ENCODE data around the gene ZNF277.
A peak's percentile ranks its signal among the peaks of the same experiment; 100 is the strongest.
"Not testable (repeated sequence)": the region's sequence is repeated elsewhere in the genome, so short reads cannot be mapped to it uniquely, and the experiment has no call there.

ZNF277 gene

DNA sequence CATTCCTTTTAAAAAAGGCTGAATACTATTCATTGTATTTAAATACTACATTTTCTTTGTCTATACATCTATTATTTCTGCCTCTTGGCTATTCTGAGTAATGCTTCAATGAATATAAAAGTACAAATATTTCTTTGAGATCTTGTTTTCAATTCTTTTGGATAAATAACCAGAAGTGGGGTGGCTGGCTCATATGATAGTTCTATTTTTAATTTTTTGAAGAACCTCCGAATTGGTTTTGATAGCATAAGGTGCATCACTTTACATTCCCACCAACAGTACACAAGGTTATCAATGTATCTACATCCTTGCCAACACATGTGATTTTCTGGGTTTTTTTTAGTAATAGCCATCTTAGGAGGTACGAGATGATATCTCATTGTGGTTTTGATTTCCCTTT, 72.5 kb downstream of the ZNF277 start:
- no peak for DNase-seq
- in situ Hi-C loops (cut with MboI; ENCODE audit: low pct_unique_long_range_greater_than_20kb, low sequenced_read_pairs): no loop called here

GRCh38 chr7:112280267-112280666, 73.8 kb downstream of the ZNF277 start:
- in situ Hi-C loops (cut with MboI; ENCODE audit: low pct_unique_long_range_greater_than_20kb, low sequenced_read_pairs): no loop called here
- DNase-seq: no peak

- peak; percentile 9 for DNase-seq
- in situ Hi-C loops (cut with MboI; ENCODE audit: low pct_unique_long_range_greater_than_20kb, low sequenced_read_pairs): no loop called here
Observed at GRCh38 chr7:112282476-112283188, 76.1 kb downstream of the ZNF277 start.

DNA sequence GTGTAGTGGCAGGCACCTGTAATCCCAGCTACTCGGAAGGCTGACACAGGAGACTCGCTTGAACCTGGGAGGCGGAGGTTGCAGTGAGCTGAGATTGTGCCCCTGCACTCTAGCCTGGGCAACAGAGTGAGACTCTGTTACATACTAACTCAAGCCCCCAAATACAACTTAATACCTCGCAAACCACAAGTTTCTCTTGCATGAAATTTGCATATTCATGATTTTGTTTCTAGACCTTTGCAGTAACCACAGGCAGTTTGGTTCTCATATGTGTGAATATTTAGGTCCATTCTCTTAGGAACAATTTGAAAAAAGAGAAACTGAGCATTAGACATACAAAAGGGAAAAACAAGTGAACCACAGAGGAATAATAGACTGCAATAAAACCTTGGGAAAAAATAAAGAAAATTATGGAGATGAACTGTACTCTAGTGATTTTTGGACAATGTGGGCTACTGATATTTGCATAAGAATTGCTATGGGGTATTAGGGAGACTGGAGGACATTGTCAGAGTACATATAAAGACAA, 77.0 kb downstream of the ZNF277 start:
- no peak for DNase-seq
- in situ Hi-C loops (cut with MboI; ENCODE audit: low pct_unique_long_range_greater_than_20kb, low sequenced_read_pairs): no loop called here

- in situ Hi-C loops (cut with MboI; ENCODE audit: low pct_unique_long_range_greater_than_20kb, low sequenced_read_pairs): no loop called here
- DNase-seq: no peak
Observed at GRCh38 chr7:112286250-112287086, 80.0 kb downstream of the ZNF277 start.

- in situ Hi-C loops (cut with MboI; ENCODE audit: low pct_unique_long_range_greater_than_20kb, low sequenced_read_pairs): no loop called here
- no peak for DNase-seq
Observed at GRCh38 chr7:112288301-112288700, 81.8 kb downstream of the ZNF277 start.

- in situ Hi-C loops (cut with MboI; ENCODE audit: low pct_unique_long_range_greater_than_20kb, low sequenced_read_pairs): no loop called here
- no peak for DNase-seq
Observed at GRCh38 chr7:112290065-112290464, 83.6 kb downstream of the ZNF277 start.

- in situ Hi-C loops (cut with MboI; ENCODE audit: low pct_unique_long_range_greater_than_20kb, low sequenced_read_pairs): no loop called here
- no peak for DNase-seq
Observed at GRCh38 chr7:112292162-112292561, 85.7 kb downstream of the ZNF277 start.

DNA sequence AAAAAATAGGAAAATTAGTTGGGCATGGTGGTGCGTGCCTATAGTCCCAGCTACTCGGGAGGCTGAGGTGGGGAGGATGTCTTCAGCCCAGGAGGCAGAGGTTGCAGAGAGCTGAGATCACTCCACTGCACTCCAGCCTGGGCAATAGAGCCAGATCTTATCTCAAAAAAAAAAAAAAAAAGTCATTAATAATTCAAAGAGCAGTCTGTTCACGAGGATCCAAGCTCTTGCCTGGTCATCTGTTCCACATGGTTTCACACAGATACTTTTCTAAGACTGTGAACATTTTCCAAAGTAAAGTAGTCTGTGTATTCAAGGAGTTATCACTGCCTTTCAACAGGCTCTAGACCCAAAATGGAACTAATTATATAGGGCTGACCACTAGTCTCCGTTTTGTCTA, 86.9 kb downstream of the ZNF277 start:
- in situ Hi-C loops (cut with MboI; ENCODE audit: low pct_unique_long_range_greater_than_20kb, low sequenced_read_pairs): no loop called here
- no peak for DNase-seq

DNA sequence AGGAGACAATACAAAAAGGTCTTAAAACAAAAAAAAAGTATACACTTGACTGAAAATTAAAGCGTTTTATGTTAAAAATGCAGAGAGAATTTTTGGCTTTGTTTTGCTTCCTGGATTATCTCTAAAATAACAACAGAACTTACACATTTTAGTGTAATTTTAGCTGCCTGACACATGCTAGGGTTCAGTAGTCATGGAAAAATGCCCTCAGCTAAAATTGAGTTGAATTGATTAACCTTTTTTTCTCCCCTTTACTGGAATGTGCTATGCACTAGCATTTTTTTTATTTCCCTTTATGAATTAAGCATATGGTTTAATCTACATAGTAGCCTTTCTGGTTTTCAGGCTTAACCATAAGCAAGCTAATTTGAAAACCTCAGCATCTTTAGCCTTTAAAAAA, 89.9 kb downstream of the ZNF277 start:
- DNase-seq: no peak
- in situ Hi-C loops (cut with MboI; ENCODE audit: low pct_unique_long_range_greater_than_20kb, low sequenced_read_pairs): no loop called here

DNA sequence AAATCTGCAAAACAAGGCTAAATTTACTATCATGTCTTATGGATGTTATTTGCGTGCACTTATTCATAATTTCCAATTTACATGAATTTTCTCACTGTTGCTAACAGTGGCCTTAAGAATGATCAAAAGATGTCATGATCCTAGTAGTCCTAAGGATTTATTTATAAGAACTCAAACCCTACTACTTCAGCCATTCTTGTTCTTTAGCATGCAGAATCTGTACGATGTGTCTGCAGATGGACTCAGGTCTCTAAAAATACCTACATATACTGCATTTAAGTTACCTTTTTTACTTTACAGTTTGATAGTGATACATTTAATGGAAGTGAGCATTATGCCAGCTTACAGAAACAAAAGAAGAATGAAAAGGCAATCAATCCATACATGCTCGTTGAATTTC, 91.2 kb downstream of the ZNF277 start:
- no peak for DNase-seq
- in situ Hi-C loops (cut with MboI; ENCODE audit: low pct_unique_long_range_greater_than_20kb, low sequenced_read_pairs): no loop called here

- in situ Hi-C loops (cut with MboI; ENCODE audit: low pct_unique_long_range_greater_than_20kb, low sequenced_read_pairs): no loop called here
- DNase-seq: no peak
Observed at GRCh38 chr7:112298543-112299100, 92.1 kb downstream of the ZNF277 start.

- in situ Hi-C loops (cut with MboI; ENCODE audit: low pct_unique_long_range_greater_than_20kb, low sequenced_read_pairs): no loop called here
- DNase-seq: no peak
Observed at GRCh38 chr7:112300072-112300471, 93.6 kb downstream of the ZNF277 start.

DNA sequence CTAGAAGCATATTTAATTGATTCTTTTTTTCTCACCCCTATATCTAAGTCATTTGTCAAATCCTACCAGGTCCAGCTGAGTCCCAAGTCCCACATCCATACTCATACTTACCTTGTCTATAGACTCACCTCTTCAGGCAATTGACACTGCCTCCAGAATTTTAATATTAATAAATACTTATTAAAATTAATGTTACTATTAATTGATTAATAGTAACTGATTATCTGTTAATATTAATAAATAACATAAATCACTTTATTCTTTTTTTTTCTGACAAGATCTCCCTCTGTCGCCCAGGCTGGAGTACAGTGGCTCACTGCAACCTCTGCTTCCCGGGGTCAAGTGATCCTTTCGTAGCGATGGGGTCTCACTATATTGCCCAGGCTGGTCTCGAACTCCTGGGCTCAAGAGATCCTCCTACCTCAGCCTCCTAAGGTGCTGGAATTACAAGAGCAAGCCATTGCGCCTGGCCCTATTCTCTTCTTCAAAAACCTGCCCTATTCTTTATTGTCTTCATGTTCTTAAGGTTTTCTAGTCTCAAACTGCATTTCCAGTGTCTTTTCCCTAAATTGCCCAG, 94.4 kb downstream of the ZNF277 start:
- no peak for DNase-seq
- in situ Hi-C loops (cut with MboI; ENCODE audit: low pct_unique_long_range_greater_than_20kb, low sequenced_read_pairs): no loop called here

DNA sequence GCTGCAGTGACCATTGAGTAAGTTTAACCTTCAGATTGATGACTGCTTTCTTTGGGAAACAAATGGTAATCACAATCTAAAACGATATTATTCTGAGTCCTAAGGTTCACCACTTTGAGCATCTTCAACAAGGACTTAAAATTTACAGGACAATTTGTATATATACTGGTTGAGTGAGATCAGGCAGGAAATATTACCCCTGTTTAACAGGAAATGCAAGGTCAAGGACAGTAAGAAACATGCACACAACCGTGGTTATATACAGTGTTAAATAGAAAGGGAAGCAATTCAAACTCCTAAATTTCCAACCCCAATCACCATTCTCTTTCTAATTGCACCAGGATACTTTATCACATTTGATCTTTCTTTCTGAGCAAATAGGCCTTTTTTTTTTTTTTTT, 96.1 kb downstream of the ZNF277 start:
- in situ Hi-C loops (cut with MboI; ENCODE audit: low pct_unique_long_range_greater_than_20kb, low sequenced_read_pairs): no loop called here
- no peak for DNase-seq

DNA sequence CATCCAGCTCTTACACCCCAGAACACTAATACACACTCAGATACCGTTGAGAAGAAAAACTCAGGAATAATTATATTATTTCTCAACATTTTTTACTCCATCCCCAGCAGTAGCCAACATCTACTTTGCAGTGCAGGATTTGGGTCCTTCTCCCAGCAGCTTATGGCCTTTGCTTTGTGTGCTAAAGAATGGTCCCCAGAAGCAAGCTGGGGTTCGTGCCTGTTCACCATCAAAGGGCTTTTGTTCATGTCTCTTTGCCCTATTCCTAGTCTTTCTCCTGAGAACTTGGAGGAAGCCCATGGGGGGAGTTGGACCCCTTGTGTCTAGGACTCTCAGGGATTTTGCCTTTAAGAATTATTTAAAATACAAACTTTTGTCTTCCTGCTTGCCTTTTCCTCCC, 100.4 kb downstream of the ZNF277 start:
- in situ Hi-C loops (cut with MboI; ENCODE audit: low pct_unique_long_range_greater_than_20kb, low sequenced_read_pairs): no loop called here
- no peak for DNase-seq

DNA sequence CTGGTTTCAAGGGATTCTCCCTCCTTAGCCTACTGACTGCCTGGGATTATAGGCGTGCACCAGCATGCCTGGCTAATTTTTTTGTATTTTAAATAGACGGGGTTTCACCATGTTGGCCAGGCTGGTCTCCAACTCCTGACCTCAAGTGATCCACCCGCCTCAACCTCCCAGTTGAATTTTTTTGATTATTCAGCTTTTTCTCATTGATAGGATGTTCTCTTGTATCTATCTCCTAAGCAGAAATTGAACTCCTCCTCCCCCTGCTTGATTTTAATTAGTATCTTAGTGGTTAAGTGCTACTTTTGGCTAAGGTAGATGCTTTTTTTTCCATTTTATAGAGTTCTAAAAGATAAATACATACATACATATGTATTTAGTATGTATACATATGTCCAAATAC, 101.0 kb downstream of the ZNF277 start:
- DNase-seq: no peak
- in situ Hi-C loops (cut with MboI; ENCODE audit: low pct_unique_long_range_greater_than_20kb, low sequenced_read_pairs): no loop called here

DNA sequence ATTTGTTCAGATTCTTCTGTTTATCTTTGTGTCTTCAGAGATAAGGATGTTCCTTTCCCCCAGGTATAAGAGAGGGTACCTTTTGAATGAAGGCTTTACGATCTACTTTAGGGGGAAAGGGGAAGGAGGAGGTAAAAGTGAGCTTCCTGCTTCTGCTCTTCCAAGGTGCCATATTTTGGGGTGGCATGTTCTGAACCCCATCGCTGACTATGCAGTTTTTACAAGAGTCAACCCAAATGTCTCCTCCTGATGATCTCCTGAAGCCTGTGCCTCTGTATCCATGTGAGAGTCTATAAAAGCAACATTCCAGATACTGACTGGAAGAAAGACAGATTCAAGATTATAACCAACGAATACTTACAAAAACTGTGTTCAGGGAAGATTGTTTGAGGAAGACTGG, 102.5 kb downstream of the ZNF277 start:
- in situ Hi-C loops (cut with MboI; ENCODE audit: low pct_unique_long_range_greater_than_20kb, low sequenced_read_pairs): no loop called here
- DNase-seq: no peak

DNA sequence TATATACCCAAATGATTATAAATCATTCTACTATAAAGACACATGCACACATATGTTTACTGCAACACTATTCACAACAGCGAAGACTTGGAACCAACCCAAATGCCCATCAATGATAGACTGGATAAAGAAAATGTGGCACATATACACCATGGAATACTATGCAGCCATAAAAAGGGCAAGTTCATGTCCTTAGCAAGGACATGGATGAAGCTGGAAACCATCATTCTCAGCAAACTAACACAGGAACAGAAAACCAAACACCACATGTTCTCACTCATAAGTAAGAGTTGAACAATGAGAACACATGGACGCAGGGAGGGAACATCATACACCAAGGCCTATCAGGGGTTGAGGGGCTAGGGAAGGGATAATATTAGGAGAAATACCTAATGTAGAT, 110.3 kb downstream of the ZNF277 start:
- DNase-seq; in situ Hi-C loops (cut with MboI; ENCODE audit: low pct_unique_long_range_greater_than_20kb, low sequenced_read_pairs): not testable (repeated sequence)

DNA sequence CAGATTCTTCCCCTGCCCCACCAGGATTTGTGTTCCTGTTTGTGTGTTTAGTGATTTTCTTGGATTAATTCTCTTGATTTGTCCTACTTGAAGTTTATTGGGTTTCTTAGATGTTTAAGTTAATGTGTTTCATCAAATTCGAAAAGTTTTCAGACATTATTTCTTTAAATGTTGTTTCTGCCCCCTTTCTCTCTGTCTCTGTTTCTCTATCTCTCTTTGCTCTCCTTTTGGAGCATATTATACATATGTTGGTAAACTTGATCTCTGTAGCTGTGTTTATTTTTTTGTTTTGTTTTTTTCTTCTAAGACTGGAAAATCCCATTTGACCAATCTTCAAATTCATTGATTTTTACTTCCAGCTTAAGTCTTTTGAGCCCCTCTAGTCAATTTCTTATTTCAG, 115.6 kb downstream of the ZNF277 start:
- DNase-seq: no peak
- in situ Hi-C loops (cut with MboI; ENCODE audit: low pct_unique_long_range_greater_than_20kb, low sequenced_read_pairs): no loop called here

All from KBM-7 (cell line).